Gastroesophageal sphincter (tissue), 4 donors: Measurements from ENCODE around the gene CHMP6. TPM values are rescaled to one million over a fixed set of nuclear protein-coding genes. Genes with fewer than 3 reads are reported as not detected.

Experiments
- ATAC-seq: fragments of 150-250 bp; one replicate; pipeline ENCODE4 v1.9.1; 2016; ENCODE audit warnings: mild to moderate bottlenecking, moderate library complexity
- H3K27ac ChIP-seq, 4 donors: fragments of 200-600 bp; sonication (generic) in 3 of 4; 1 replicate in 3 of 4; 2 replicates in 1 of 4; pipeline ENCODE4 v1.5.1; 2016 to 2019
- H3K27me3 ChIP-seq: fragments of 200-600 bp; sonication (generic); one replicate; pipeline ENCODE4 v1.5.1; 2019
- H3K36me3 ChIP-seq, 2 donors: fragments of 200-600 bp; sonication (generic); one replicate each; pipeline ENCODE4 v1.5.1; 2019; ENCODE audit warnings: control low read depth in 1 of 2
- H3K4me1 ChIP-seq, 3 donors: fragments of 200-600 bp; sonication (generic); 1 replicate in 2 of 3; 2 replicates in 1 of 3; pipeline ENCODE4 v1.5.1; 2016 to 2019; ENCODE audit warnings: control low read depth in 2 of 3
- H3K4me3 ChIP-seq, 2 donors: fragments of 200-600 bp; sonication (generic); one replicate each; pipeline ENCODE4 v1.5.1; 2019; ENCODE audit warnings: mild to moderate bottlenecking in 1 of 2, moderate library complexity in 1 of 2
- H3K9me3 ChIP-seq, 3 donors: fragments of 200-600 bp; sonication (generic); one replicate each; pipeline ENCODE4 v1.5.1; 2017 to 2019; ENCODE audit warnings: control low read depth in 2 of 3
- EP300 ChIP-seq: sonication (generic); formaldehyde crosslinking; IDR thresholded peaks from one replicate; pipeline ENCODE4 v1.6.1; 2017; ENCODE audit warnings: antibody characterized with exemption, mild to moderate bottlenecking
- POLR2A ChIP-seq, 2 donors: fragments of 450-650 bp; IDR thresholded peaks; one replicate each; pipeline ENCODE4 v1.6.1; 2017; ENCODE audit warnings: antibody characterized with exemption in 2 of 2, mild to moderate bottlenecking in 2 of 2, moderate library complexity in 1 of 2
- POLR2AphosphoS5 ChIP-seq: sonication (generic); formaldehyde crosslinking; IDR thresholded peaks from one replicate; pipeline ENCODE4 v1.6.1; 2017; ENCODE audit warnings: antibody characterized with exemption
- WGBS, 2 donors: methylation state at CpG; one replicate each; pipeline ENCODE4 v1.1.5; 2018; ENCODE audit warnings: low coverage in 1 of 2; 5-methylcytosine and 5-hydroxymethylcytosine counted together
- total RNA-seq, 4 donors: library from RNA; depleted of rRNA; stranded (reverse); fragments of >200 nt; gene quantifications; one replicate each; pipeline ENCODE4 v1.1.0, GENCODE V29; 2016
- TF ChIP-seq, protein P1 (sequence below), 4 experiments: fragments of 200-600 bp in 2 of 4; fragments of 450-650 bp in 2 of 4; sonication (generic) in 1 of 4; IDR thresholded peaks; one replicate each; pipeline ENCODE4 v1.5.1; 2017 to 2019; ENCODE audit warnings: antibody characterized with exemption in 4 of 4, mild to moderate bottlenecking in 2 of 4, moderate library complexity in 2 of 4

Gene CHMP6
- total RNA-seq, 4 donors from 2014 or later, result 17.6 to 26.0 (median 19.0) TPM

GRCh38 chr17:80952291-80952690 lies 39.4 kb upstream of the CHMP6 start:
- Histone ChIP-seq H3K27me3 (no peaks in the 10 kb centered on the region), H3K4me3 (no peak overlapping the region), H3K36me3 (peaks cover 0 to 72% of the 10 kb centered on the region in 2 donors), H3K4me1 (peaks cover 0 to 35% (median 0%) of the 10 kb centered on the region in 3 donors), H3K9me3 (no peaks in the 10 kb centered on the region), H3K27ac (no peak overlapping the region)
- 37 to 86% methylated on average over 2 to 10 of the region's 16 CpGs for WGBS, 2 donors
- TF ChIP-seq, protein P1, sequence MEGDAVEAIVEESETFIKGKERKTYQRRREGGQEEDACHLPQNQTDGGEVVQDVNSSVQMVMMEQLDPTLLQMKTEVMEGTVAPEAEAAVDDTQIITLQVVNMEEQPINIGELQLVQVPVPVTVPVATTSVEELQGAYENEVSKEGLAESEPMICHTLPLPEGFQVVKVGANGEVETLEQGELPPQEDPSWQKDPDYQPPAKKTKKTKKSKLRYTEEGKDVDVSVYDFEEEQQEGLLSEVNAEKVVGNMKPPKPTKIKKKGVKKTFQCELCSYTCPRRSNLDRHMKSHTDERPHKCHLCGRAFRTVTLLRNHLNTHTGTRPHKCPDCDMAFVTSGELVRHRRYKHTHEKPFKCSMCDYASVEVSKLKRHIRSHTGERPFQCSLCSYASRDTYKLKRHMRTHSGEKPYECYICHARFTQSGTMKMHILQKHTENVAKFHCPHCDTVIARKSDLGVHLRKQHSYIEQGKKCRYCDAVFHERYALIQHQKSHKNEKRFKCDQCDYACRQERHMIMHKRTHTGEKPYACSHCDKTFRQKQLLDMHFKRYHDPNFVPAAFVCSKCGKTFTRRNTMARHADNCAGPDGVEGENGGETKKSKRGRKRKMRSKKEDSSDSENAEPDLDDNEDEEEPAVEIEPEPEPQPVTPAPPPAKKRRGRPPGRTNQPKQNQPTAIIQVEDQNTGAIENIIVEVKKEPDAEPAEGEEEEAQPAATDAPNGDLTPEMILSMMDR (IDR thresholded peaks at IDR 0.05), result no peak
- TF ChIP-seq POLR2AphosphoS5 (no peak), POLR2A (IDR thresholded peaks at IDR 0.05) (no peak), EP300 (no peak)
- no peak for ATAC-seq

DNA sequence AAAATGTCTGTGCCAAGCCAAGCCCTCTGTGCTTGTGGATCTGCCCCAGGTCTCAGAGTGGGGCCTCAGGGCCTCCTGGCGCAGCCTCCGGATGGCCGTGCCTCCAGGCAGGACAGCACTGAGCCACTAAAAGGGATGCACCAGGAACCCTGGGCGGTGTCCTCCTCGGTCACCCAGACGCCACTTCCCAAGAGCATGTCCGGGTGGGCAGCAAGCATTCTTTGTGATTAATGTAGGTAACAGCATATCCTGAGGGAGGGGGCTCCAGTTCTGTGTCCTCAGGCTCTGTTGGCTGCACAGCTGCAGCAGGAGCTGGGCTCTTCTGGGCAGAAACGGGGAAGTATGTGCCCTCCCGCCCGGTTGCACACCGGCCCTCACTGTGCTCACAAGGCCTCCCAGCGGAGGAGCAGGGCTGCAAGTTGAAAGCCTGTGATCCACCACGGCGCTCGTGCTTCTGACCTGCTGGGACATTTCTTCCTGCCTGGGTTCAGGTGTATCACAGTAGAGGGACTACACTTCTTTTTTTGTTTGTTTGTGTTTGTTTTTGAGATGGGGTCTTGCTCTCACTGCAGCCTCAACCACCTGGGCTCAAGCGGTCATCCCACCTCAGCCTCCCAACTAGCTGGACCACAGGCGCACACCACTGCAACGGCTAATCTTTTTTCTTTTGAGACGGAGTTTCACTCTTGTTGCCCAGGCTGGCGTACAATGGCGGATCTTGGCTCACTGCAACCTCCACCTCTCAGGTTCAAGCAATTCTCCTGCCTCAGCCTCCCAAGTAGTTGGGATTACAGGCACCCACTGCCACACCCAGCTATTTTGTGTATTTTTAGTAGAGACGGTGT lies 37.9 kb upstream of the CHMP6 start:
- no peak for ATAC-seq
- Histone ChIP-seq H3K4me1 (peaks cover 0 to 30% (median 2%) of the 10 kb centered on the region in 3 donors), H3K9me3 (no peaks in the 10 kb centered on the region), H3K27ac (no peak overlapping the region), H3K4me3 (no peak overlapping the region), H3K36me3 (peaks cover 0 to 59% of the 10 kb centered on the region in 2 donors), H3K27me3 (no peaks in the 10 kb centered on the region)
- TF ChIP-seq POLR2AphosphoS5, result no peak
- no peak for TF ChIP-seq POLR2A (IDR thresholded peaks at IDR 0.05)
- TF ChIP-seq, protein P1 (IDR thresholded peaks at IDR 0.05), result no peak
- TF ChIP-seq EP300, result no peak
- WGBS, 2 donors, result 90 to 99% methylated on average over 6 to 12 of the region's 22 CpGs

DNA sequence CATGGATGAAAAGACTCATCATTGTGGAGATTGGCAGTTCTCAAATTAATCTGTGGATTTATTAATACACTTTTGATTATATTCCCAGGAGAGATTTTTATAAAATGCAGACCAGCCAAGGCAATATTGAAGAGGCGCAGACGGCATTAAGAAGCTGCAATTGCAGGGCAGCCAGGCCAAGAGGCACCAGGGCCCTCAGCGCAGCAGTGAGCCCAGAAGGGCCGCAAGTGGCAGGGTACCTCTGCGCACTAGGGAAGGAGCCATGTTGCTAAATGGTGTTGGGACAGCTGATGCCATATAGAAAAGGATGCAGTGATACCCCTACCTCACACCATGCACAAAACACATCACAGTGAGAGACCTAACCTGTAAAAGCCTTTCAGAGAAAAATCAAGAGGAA lies 36.6 kb upstream of the CHMP6 start:
- 88 to 100% methylated on average over 2 to 4 of the region's 5 CpGs for WGBS, 2 donors
- peaks cover 0 to 46% of the 10 kb centered on the region in 2 donors for H3K36me3 ChIP-seq
- H3K27ac ChIP-seq, result no peak overlapping the region
- no peak overlapping the region for H3K4me3 ChIP-seq
- H3K9me3 ChIP-seq, result no peaks in the 10 kb centered on the region
- TF ChIP-seq, protein P1 (IDR thresholded peaks at IDR 0.05), result no peak
- TF ChIP-seq POLR2AphosphoS5 (no peak), POLR2A (IDR thresholded peaks at IDR 0.05) (no peak), EP300 (no peak)
- H3K4me1 ChIP-seq, result peaks cover 0 to 30% (median 16%) of the 10 kb centered on the region in 3 donors
- ATAC-seq, result no peak
- no peaks in the 10 kb centered on the region for H3K27me3 ChIP-seq

- H3K36me3 ChIP-seq, result peaks cover 0 to 43% of the 10 kb centered on the region in 2 donors
- no peaks in the 10 kb centered on the region for H3K9me3 ChIP-seq
- no peaks in the 10 kb centered on the region for H3K27me3 ChIP-seq
- WGBS, 2 donors, result 87 to 95% methylated on average over 11 of the region's 16 CpGs
- no peak for TF ChIP-seq POLR2AphosphoS5
- TF ChIP-seq POLR2A (IDR thresholded peaks at IDR 0.05), result no peak
- TF ChIP-seq, protein P1 (IDR thresholded peaks at IDR 0.05), result no peak
- TF ChIP-seq EP300, result no peak
- H3K27ac ChIP-seq, result peak overlapping the region in 1 of 4 donors; percentile 14
- ATAC-seq, result no peak
- peaks cover 0 to 30% (median 23%) of the 10 kb centered on the region in 3 donors for H3K4me1 ChIP-seq
- H3K4me3 ChIP-seq, result no peak overlapping the region
Measured at GRCh38 chr17:80955671-80956280, 35.9 kb upstream of the CHMP6 start.
